Adipocyte (in vitro differentiated cells): ENCODE data around the gene ASNSD1.
"Not testable (repeated sequence)": the region's sequence is repeated elsewhere in the genome, so short reads cannot be mapped to it uniquely, and the experiment has no call there.

Experiments
- DNase-seq: peaks from one replicate; pipeline ENCODE4 v3.0.0-alpha.2; 2015; ENCODE audit warnings: low read depth
- H3K27me3 ChIP-seq: replicated peaks from 2 replicates; pipeline ENCODE4 v1.7.0; 2013; ENCODE audit warnings: mild to moderate bottlenecking, low read length, moderate library complexity; ENCODE audit not compliant: control insufficient read depth, insufficient read depth
- H3K36me3 ChIP-seq: 2 replicates; pipeline ENCODE4 v1.7.0; 2013; ENCODE audit warnings: low read length, mild to moderate bottlenecking, moderate library complexity; ENCODE audit not compliant: control insufficient read depth, insufficient read depth, severe bottlenecking
- H3K4me1 ChIP-seq: 2 replicates; pipeline ENCODE4 v1.7.0; 2013; ENCODE audit warnings: mild to moderate bottlenecking, low read length, moderate library complexity; ENCODE audit not compliant: control insufficient read depth, insufficient read depth
- H3K4me3 ChIP-seq: 2 replicates; pipeline ENCODE4 v1.7.0; 2013; ENCODE audit warnings: mild to moderate bottlenecking, low read length, moderate library complexity
- H3K9ac ChIP-seq: 2 replicates; pipeline ENCODE4 v1.7.0; 2013; ENCODE audit warnings: mild to moderate bottlenecking, low read length, moderate library complexity
- H3K9me3 ChIP-seq: 2 replicates; pipeline ENCODE4 v1.7.0; 2013; ENCODE audit warnings: mild to moderate bottlenecking, low read length, moderate library complexity; ENCODE audit not compliant: control insufficient read depth

ASNSD1 gene

DNA sequence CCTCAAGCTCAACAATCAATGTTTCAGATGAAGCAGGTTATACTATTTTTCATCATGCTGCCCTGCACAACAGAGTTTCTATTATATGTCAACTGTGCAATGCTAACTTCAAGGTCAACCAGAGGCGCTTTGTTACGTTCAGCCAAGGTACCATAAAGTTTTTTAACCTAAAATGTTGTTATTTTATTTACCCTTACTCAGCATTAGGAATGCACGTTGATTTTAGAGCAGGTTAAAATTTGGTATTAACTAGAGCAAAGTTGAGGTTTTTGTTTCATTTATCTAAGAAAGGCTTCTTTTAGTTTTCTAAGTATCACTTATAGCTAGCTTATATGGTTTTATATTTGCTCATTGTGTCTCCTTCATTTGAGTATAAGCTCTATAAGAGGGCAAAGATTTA, 35.0 kb downstream of the ASNSD1 start:
- DNase-seq = no peak
- H3K27me3 ChIP-seq = no peaks in the 10 kb centered on the region
- H3K36me3 ChIP-seq = peaks cover 4% of the 10 kb centered on the region
- H3K4me1 ChIP-seq = peaks cover 3% of the 10 kb centered on the region
- H3K9me3 ChIP-seq = no peaks in the 10 kb centered on the region
- no peak overlapping the region for H3K4me3 ChIP-seq
- no peak overlapping the region for H3K9ac ChIP-seq

- Histone ChIP-seq H3K4me1 (peaks cover 3% of the 10 kb centered on the region), H3K27me3 (no peaks in the 10 kb centered on the region), H3K9me3 (no peaks in the 10 kb centered on the region), H3K9ac (peak overlapping the region; percentile 4), H3K36me3 (no peaks in the 10 kb centered on the region), H3K4me3 (no peak overlapping the region)
- DNase-seq = peak; percentile 86
These were observed 37.0 kb downstream of the ASNSD1 start for GRCh38 chr2:189698020-189698887.

GRCh38 chr2:189700681-189701080, 39.4 kb downstream of the ASNSD1 start:
- no peaks in the 10 kb centered on the region for H3K9me3 ChIP-seq
- DNase-seq = no peak
- no peaks in the 10 kb centered on the region for H3K27me3 ChIP-seq
- peaks cover 3% of the 10 kb centered on the region for H3K4me1 ChIP-seq
- H3K36me3 ChIP-seq = no peaks in the 10 kb centered on the region
- no peak overlapping the region for H3K9ac ChIP-seq
- H3K4me3 ChIP-seq = no peak overlapping the region

DNA sequence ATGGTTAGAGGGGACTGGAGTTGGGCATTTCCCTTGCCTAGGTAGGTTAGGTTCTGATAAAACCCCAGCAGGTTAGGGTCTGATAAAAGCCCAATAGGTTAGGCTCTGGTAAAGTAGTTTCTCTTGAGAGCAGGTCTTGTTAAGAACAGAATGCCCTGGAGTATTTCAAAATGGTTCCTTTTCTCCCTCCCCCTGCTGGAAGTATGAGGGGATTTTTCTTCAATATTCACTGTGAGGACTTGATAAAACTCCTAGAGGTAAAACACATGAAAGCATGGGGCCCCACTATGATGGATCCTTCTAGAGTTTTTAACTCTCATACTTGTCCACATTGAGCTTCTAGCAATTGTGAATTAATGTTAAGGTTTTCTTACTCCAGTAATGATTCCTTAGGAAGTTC, 40.8 kb downstream of the ASNSD1 start:
- no peaks in the 10 kb centered on the region for H3K9me3 ChIP-seq
- H3K36me3 ChIP-seq = no peaks in the 10 kb centered on the region
- no peak overlapping the region for H3K9ac ChIP-seq
- no peaks in the 10 kb centered on the region for H3K27me3 ChIP-seq
- peaks cover 3% of the 10 kb centered on the region for H3K4me1 ChIP-seq
- no peak for DNase-seq
- no peak overlapping the region for H3K4me3 ChIP-seq

DNA sequence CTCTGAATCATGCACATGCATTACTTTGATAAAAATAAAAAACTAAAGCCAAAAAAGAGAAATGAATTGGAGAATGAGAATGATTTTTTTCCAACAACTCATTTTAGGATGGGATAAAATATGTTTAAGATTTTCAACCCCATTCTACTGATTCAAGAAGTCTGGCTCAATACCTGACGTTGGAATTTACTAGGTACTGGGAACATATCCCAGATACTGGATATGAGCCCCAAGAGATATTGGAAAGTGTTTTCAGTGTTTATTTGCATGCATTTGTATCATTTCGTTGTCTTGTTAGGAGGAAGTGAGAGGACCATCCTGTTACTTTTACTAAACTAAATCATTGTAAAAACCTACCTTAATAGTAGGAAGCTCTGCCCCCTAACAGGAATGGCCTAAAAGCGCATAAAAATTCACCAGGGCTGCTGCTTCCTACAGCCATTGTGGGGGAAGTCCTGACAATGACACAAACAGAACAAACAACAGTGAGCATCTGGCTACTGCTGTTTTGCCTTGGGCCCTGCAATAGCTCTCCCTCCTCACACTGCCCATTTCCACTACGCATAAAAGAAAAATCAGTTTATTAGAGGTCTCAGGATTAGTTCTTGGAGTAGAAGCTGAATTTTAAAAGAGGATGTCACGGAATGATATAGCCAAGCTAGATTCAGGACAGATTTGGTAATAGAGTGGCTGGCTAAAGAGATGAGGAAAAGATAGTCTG, 48.4 kb downstream of the ASNSD1 start:
- Histone ChIP-seq H3K4me1 (no peaks in the 10 kb centered on the region), H3K9ac (no peak overlapping the region), H3K27me3 (no peaks in the 10 kb centered on the region), H3K4me3 (no peak overlapping the region), H3K36me3 (peaks cover 9% of the 10 kb centered on the region), H3K9me3 (no peaks in the 10 kb centered on the region)
- DNase-seq = no peak

DNA sequence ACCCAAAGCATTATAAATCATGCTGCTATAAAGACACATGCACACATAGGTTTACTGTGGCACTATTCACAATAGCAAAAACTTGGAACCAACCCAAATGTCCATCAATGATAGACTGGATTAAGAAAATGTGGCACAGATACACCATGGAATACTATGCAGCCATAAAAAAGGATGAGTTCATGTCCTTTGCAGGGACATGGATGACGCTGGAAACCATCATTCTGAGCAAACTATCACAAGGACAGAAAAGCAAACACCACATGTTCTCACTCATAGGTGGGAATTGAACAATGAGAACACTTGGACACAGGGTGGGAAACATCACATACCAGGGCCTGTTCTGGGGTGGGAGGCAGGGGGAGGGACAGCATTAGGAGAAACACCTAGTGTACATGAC, 56.3 kb downstream of the ASNSD1 start:
- H3K9ac ChIP-seq, H3K4me3 ChIP-seq, H3K27me3 ChIP-seq, DNase-seq, H3K9me3 ChIP-seq, H3K36me3 ChIP-seq, H3K4me1 ChIP-seq: not testable (repeated sequence)

DNA sequence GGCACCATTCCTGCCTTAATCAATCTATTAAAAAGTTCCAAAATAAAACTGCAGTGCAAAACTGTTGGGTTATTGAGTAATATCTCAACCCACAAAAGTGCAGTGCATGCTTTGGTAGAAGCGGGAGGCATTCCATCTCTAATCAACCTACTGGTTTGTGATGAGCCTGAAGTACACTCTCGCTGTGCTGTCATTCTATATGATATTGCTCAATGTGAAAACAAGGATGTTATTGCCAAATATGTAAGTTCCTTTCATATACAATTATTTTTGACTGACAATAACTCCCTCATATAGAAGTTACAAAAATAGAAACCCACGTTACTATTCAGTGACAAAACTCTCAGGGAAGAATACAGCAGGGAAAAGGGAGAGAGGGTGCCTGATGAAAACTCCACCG, 58.3 kb downstream of the ASNSD1 start:
- H3K4me1 ChIP-seq = no peaks in the 10 kb centered on the region
- no peak overlapping the region for H3K9ac ChIP-seq
- no peak overlapping the region for H3K4me3 ChIP-seq
- no peaks in the 10 kb centered on the region for H3K27me3 ChIP-seq
- no peaks in the 10 kb centered on the region for H3K9me3 ChIP-seq
- H3K36me3 ChIP-seq = no peaks in the 10 kb centered on the region
- peak; percentile 8 for DNase-seq
